Skeletal muscle tissue (tissue), 4 donors: ENCODE measurements around the gene FAM50A. TPM values are rescaled to one million over a fixed set of nuclear protein-coding genes. Genes with fewer than 3 reads are reported as not detected.
"Not testable (repeated sequence)": the region's sequence is repeated elsewhere in the genome, so short reads cannot be mapped to it uniquely, and the experiment has no call there.

Experiments
- H3K27ac ChIP-seq: one replicate; pipeline ENCODE4 v1.7.0; 2013; ENCODE audit warnings: mild to moderate bottlenecking, low read depth, low read length, inconsistent platforms
- H3K27me3 ChIP-seq, 3 donors: one replicate each; pipeline ENCODE4 v1.7.0; 2013; ENCODE audit warnings: low read length in 3 of 3; ENCODE audit not compliant: control insufficient read depth in 3 of 3, insufficient read depth in 3 of 3
- H3K36me3 ChIP-seq, 3 donors: one replicate each; pipeline ENCODE4 v1.7.0; 2013; ENCODE audit warnings: low read length in 3 of 3; ENCODE audit not compliant: control insufficient read depth in 3 of 3, insufficient read depth in 3 of 3
- H3K4me1 ChIP-seq, 3 donors: one replicate each; pipeline ENCODE4 v1.7.0; 2013; ENCODE audit warnings: low read length in 3 of 3, mild to moderate bottlenecking in 3 of 3; ENCODE audit not compliant: control insufficient read depth in 3 of 3, insufficient read depth in 3 of 3
- H3K4me3 ChIP-seq, 3 donors: one replicate each; pipeline ENCODE4 v1.7.0; 2013; ENCODE audit warnings: low read length in 3 of 3
- H3K9ac ChIP-seq, 3 donors: one replicate each; pipeline ENCODE4 v1.7.0; 2013; ENCODE audit warnings: low read length in 3 of 3, mild to moderate bottlenecking in 3 of 3, moderate library complexity in 2 of 3, low read depth in 1 of 3
- H3K9me3 ChIP-seq, 3 donors: one replicate each; pipeline ENCODE4 v1.7.0; 2013; ENCODE audit warnings: low read length in 3 of 3; ENCODE audit not compliant: control insufficient read depth in 3 of 3
- total RNA-seq: library from RNA; depleted of rRNA; stranded (reverse); fragments of >200 nt; gene quantifications from one replicate; pipeline ENCODE4 v1.2.3, GENCODE V29; 2014
- donor health status: Osteomylitis.

Gene FAM50A, protein sequence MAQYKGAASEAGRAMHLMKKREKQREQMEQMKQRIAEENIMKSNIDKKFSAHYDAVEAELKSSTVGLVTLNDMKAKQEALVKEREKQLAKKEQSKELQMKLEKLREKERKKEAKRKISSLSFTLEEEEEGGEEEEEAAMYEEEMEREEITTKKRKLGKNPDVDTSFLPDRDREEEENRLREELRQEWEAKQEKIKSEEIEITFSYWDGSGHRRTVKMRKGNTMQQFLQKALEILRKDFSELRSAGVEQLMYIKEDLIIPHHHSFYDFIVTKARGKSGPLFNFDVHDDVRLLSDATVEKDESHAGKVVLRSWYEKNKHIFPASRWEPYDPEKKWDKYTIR
- 16.7 TPM for total RNA-seq

DNA sequence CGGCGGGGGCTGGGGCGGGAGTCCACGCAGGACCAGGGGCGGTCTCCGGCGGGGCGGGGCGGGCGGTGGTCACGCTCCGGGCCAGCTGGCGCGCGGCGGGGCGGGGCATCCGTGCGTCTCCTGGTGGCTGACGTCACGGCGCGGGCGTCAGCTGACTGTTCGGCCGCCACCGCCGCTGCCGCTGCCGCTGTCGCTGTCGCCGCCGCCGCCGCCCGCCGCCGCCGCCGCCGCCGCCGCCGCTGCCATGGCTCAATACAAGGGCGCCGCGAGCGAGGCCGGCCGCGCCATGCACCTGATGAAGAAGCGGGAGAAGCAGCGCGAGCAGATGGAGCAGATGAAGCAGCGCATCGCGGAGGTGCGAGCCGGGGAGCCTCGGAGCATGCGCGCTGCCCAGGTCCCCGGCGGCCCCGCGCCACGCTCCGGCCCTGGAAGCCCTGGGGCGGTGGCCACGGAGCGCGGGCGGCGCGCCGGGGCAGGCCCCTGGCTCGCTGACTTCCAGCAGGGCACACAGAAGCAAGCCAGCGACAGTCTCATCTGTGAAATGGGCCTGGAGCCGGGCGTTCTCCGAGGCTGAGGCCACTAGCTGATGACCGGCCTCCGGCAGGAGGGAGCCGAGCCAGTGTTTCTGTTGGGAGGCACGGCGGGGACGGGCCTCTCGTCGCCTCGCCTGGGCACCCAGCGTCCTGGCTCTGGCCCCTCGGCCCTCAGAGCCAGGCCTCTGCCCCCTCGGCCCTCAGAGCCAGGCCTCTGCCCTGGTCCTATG lies at the start of gene FAM50A:
TSS of gene FAM50A (plus strand) at position 150 of the 763 bp plus-strand sequence. CDS start at position 245, 95 bp downstream.
- Histone ChIP-seq H3K36me3 (peaks cover 28 to 36% (median 32%) of the 10 kb centered on the region in 3 donors), H3K9ac (peak within 1 kb of the TSS; percentile 60 to 84 (median 74)), H3K27ac (peak within 1 kb of the TSS; percentile 89), H3K9me3 (no peaks in the 10 kb centered on the region), H3K4me3 (peak within 1 kb of the TSS; percentile 49 to 72 (median 61)), H3K27me3 (no peaks in the 10 kb centered on the region), H3K4me1 (peaks cover 16 to 24% (median 16%) of the 10 kb centered on the region in 3 donors)

DNA sequence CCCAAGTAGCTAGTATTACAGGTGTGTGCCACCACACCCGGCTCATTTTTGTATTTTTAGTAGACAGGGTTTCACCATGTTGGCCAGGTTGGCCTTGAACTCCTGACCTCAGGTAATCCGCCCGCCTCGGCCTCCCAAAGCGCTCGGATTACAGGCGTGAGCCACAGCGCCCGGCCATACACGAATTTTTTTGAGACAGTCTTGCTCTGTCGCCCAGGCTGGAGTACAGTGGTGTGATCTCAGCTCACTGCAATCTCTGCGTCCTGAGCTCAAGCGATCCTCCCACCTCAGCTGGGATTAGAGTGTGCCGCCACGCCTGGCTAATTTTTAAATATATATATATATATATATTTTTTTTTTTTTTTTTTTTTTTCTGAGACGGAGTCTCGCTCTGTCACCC lies 47.6 kb upstream of the FAM50A start:
- not testable (repeated sequence) for H3K9me3 ChIP-seq, H3K27me3 ChIP-seq, H3K4me3 ChIP-seq, H3K9ac ChIP-seq, H3K27ac ChIP-seq
- H3K36me3 ChIP-seq, result peaks cover 14 to 21% (median 16%) of the 10 kb centered on the region in 3 donors
- H3K4me1 ChIP-seq, result peaks cover 17 to 28% (median 18%) of the 10 kb centered on the region in 3 donors

DNA sequence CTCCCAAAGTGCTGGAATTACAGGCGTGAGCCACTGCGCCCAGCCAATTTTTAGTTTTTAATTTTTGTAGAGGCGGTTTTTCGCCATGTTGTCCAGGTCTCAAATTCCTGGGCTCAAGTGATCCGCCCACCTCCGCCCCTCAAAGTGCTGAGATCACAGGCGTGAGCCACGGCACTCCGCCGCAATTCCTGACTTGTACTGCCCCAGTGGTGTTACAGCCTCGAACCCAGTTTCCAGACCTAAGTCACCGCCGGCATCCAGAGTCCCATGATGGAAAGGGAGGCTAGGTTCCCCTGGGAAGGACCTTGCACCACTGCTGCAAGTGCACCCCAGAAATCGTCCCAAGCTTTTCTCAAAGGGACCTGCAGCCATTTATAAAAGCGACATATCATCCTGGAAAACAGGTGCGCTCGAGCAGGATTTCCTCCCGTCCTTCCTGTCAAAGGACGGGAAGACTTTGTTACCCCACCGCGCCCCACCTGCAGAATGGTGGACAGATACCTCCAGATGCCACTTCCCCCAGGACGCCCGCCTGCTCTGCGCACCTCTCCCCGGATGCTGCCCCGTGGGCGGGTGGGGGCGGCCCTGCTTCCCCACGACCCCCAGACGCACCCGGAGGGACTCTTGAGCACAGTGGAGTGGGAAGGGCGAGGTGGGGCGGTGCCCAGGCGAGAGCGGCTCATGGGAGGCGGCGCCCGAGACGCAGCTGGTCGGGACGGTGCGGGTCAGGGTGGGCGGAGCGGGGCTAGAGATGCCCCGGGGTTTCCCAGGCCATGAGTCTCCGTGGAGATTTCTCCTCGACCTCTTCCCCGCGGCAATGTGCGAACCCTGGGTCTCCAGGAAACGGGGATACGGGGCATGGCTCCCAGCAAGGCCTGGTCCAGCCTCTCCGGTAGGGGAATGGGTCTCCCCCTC lies 46.7 kb upstream of the FAM50A start:
- H3K4me3 ChIP-seq, result peak overlapping the region; percentile 74 to 76 (median 76)
- no peaks in the 10 kb centered on the region for H3K9me3 ChIP-seq
- peak overlapping the region; percentile 80 to 99 (median 95) for H3K9ac ChIP-seq
- peaks cover 14 to 22% (median 18%) of the 10 kb centered on the region in 3 donors for H3K36me3 ChIP-seq
- H3K27me3 ChIP-seq, result no peaks in the 10 kb centered on the region
- H3K4me1 ChIP-seq, result peaks cover 18 to 29% (median 23%) of the 10 kb centered on the region in 3 donors
- peak overlapping the region; percentile 97 for H3K27ac ChIP-seq

DNA sequence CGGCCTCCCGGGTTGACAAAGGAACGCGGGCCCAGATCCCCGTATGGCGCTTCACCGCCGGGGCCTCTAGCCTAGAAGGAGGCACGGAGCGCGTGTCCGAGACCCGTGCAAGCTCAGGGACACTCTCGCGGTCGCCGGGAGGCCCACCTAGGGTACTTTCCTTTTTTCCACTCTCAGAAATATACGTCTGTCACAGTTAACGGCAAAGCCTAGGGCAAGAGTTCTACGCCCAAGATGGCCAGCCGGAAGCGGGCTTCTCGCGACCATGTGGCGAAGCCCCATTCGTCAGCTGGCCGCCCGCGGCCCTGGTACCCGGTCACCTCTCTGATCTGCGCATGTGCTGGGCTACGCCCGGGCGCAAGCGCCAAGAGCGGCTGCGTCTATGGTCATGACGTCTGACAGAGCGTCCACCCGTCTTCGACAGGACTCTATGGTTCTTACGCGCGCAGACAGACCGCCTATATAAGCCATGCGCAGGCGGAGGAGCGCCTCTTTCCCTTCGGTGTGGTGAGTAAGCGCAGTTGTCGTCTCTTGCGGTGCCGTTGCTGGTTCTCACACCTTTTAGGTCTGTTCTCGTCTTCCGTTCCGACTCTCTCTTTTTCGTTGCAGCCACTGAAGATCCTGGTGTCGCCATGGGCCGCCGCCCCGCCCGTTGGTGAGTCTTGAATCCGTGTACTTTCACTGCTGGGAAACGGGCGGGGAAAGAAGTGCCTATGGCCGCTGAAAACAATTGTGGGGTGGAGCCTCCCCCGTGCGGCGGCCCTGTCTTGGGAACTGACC lies 45.9 kb upstream of the FAM50A start, which contains the start of gene RPL10:
TSS of gene RPL10 (plus strand) at position 490 of the 780 bp plus-strand sequence. CDS start at position 633, 143 bp downstream.
- H3K4me1 ChIP-seq, result peaks cover 18 to 29% (median 25%) of the 10 kb centered on the region in 3 donors
- peak within 1 kb of the TSS; percentile 95 to 99 (median 97) for H3K9ac ChIP-seq
- peaks cover 18 to 22% (median 22%) of the 10 kb centered on the region in 3 donors for H3K36me3 ChIP-seq
- no peaks in the 10 kb centered on the region for H3K9me3 ChIP-seq
- no peaks in the 10 kb centered on the region for H3K27me3 ChIP-seq
- peak within 1 kb of the TSS; percentile 74 to 91 (median 89) for H3K4me3 ChIP-seq
- peak within 1 kb of the TSS; percentile 97 for H3K27ac ChIP-seq

DNA sequence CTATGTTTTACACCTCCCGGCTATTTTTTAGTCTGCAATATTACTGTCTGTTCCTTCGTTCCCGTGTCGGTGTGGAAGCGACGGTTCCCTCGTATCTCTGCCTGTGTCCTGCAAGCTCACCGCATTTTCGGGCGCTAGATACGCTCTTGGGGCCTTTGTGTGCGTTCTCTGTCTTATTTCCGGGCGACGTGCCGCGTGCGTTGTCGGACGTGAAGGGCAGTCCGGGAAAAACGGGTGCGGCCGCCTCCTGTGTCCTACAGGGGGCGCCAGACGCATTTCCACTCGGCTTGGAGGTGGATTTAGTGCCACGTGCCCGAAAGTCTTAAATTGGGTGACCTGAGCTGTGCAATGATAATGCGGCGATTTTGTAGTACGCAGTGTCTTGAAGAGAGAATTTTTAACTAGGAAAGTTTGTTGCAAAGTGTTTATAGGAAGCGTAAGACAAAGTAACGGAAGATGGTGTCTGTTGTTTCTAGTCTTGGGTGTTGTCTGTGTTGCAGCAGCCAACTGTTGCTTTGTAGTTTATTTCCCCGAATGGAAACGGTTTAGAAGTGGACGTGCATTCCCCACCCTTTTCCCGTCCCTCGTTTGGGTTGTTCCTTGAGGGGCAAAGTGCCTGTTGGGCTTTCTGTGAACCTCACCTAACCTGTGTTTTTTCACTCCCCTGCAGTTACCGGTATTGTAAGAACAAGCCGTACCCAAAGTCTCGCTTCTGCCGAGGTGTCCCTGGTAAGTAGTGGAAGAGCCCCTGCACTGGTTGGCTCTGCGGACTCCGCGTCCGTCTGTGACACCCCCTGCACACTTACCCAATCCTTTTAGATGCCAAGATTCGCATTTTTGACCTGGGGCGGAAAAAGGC lies 45.0 kb upstream of the FAM50A start:
- H3K4me3 ChIP-seq, result peak overlapping the region; percentile 74 to 91 (median 89)
- peaks cover 18 to 27% (median 22%) of the 10 kb centered on the region in 3 donors for H3K36me3 ChIP-seq
- H3K27ac ChIP-seq, result peak overlapping the region; percentile 97
- H3K9me3 ChIP-seq, result no peaks in the 10 kb centered on the region
- H3K27me3 ChIP-seq, result no peaks in the 10 kb centered on the region
- H3K9ac ChIP-seq, result peak overlapping the region; percentile 86 to 99 (median 97)
- peaks cover 18 to 29% (median 25%) of the 10 kb centered on the region in 3 donors for H3K4me1 ChIP-seq

DNA sequence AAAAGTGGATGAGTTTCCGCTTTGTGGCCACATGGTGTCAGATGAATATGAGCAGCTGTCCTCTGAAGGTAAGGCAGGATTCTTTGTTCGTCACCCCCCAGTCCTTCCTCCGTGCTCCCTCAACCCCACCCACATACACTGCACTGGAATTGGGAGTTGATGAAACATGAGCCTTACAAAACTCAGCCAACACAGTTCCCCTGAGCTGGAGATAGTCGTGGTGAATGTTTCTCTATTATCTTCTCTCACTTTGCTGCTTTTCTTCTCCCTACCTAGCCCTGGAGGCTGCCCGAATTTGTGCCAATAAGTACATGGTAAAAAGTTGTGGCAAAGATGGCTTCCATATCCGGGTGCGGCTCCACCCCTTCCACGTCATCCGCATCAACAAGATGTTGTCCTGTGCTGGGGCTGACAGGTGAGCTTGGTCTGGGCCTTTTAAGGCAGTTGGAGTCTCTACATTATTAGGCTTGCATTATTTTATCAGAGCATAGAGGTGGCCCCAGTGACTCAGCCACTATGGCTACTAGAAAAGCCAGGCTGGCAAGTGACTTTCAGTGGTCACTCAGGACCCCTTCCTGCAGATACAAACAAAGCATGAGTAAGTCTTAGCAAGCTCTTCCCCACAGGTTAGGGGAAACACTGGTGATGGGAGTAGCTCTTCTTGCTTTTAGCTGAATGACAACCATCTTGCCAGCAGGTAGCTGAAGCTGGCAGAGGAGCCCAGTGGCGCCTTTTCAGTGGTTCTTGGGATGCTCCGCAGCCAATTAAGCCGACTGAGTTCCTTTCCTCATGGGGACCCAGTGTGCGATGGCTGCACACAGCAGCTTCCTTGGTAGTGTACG lies 44.2 kb upstream of the FAM50A start:
- peaks cover 18 to 29% (median 25%) of the 10 kb centered on the region in 3 donors for H3K4me1 ChIP-seq
- no peaks in the 10 kb centered on the region for H3K9me3 ChIP-seq
- H3K4me3 ChIP-seq, result peak overlapping the region; percentile 74 to 91 (median 89)
- H3K27ac ChIP-seq, result peak overlapping the region; percentile 97
- peaks cover 18 to 27% (median 23%) of the 10 kb centered on the region in 3 donors for H3K36me3 ChIP-seq
- H3K27me3 ChIP-seq, result no peaks in the 10 kb centered on the region
- peak overlapping the region; percentile 86 to 99 (median 97) for H3K9ac ChIP-seq

DNA sequence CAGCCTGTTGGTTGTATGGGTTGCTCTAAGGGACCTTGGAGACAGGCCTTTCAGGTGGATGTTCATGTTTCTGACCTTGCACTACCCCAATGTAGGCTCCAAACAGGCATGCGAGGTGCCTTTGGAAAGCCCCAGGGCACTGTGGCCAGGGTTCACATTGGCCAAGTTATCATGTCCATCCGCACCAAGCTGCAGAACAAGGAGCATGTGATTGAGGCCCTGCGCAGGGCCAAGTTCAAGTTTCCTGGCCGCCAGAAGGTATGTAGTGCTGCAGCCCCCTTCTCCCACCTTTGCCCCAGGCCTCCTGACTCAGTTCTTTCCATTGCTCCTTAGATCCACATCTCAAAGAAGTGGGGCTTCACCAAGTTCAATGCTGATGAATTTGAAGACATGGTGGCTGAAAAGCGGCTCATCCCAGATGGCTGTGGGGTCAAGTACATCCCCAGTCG lies 43.5 kb upstream of the FAM50A start:
- not testable (repeated sequence) for H3K27ac ChIP-seq, H3K9ac ChIP-seq, H3K9me3 ChIP-seq, H3K27me3 ChIP-seq
- Histone ChIP-seq H3K4me3 (peak overlapping the region in 2 of 3 donors; percentile 29 to 39), H3K36me3 (peaks cover 18 to 28% (median 27%) of the 10 kb centered on the region in 3 donors), H3K4me1 (peaks cover 18 to 29% (median 25%) of the 10 kb centered on the region in 3 donors)
